ENCODE measurements around the gene CCDC73.
A peak's percentile ranks its signal among the peaks of the same experiment; 100 is the strongest.

The CCDC73 gene

DNA sequence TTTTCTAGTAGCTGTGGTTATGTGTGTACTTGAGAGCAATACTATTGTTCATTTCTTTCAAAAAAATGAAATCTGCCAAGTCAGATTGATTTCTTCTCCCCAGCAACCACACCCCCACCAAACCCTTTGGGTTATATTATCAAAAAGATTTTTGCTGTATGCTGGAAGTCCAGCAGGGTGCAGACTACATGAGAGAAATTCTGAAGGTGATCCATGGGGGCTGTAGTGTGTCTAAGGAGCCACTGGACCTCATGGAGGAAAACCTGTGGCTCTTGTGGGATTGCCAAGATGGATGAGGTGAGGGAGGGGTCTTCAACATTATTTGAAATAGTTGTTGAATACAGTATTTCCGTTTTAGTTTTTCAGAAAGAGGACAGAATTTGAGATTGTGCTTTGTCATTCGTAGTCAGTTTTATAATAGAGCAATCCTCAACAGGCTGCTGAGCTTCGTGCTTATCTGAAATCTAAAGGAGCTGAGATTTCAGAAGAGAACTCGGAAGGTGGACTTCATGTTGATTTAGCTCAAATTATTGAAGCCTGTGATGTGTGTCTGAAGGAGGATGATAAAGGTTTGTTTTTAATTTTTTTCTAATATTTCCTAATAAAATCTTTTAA, 207.8 kb downstream of the CCDC73 start:
- no peak for DNase-seq (ENCODE audit: low spot score)

- no peak for DNase-seq (ENCODE audit: low spot score)
Measured at GRCh38 chr11:32584921-32585320, 209.5 kb downstream of the CCDC73 start.

- peak; percentile 91 for DNase-seq (ENCODE audit: low spot score)
Measured at GRCh38 chr11:32583459-32584271, 210.8 kb downstream of the CCDC73 start, which contains the start of gene EIF3M. EIF3M (plus strand) TSS chr11:32583831; CDS start chr11:32583888, 57 bp downstream.

- no peak for DNase-seq (ENCODE audit: low spot score)
Measured at GRCh38 chr11:32581556-32581955, 212.9 kb downstream of the CCDC73 start.

- no peak for DNase-seq (ENCODE audit: low spot score)
Measured at GRCh38 chr11:32580967-32581366, 213.5 kb downstream of the CCDC73 start.

GRCh38 chr11:32576456-32576855, 218.0 kb downstream of the CCDC73 start:
- no peak for DNase-seq (ENCODE audit: low spot score)

DNA sequence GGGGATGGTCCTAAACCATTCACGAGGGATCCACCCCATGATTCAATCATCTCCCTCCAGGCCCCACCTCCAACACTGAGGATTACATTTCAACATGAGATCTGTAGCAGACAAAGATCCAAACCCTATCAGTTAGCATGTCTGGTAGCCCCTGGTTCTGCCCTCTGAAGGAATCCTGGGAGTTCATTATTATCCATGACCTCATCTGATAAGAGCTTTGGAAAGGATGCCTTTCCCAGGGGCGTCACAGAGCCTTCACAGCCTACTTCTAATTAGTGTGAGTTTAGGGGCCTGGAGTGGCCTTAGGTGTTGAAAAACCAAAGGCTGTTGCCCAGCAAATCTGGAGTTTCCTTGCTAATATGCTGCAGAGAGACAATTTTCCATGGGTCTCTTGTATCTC, 219.4 kb downstream of the CCDC73 start:
- DNase-seq (ENCODE audit: low spot score), result no peak

DNA sequence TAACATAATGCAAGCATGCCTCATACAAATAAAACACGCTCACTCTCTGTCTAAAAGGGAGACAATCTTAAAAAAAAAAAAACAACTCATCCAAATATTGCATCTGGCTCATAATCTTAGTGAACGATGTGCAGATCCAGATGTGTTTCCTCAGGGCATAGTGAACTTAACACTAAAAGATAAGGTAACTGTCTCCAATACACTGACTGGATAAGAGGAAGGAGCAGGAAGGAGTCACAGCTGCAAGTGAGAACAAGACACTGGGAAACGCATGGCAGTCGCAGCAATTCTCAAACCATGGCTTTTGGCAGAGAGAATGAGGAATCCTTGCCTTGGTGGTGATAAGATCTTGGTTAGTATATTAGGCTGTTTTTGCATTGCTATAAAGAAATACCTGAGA, 220.0 kb downstream of the CCDC73 start:
- no peak for DNase-seq (ENCODE audit: low spot score)

GRCh38 chr11:32573228-32573627, 221.2 kb downstream of the CCDC73 start:
- no peak for DNase-seq (ENCODE audit: low spot score)

GRCh38 chr11:32571039-32571438, 223.4 kb downstream of the CCDC73 start:
- no peak for DNase-seq (ENCODE audit: low spot score)

- DNase-seq (ENCODE audit: low spot score), result no peak
Measured at GRCh38 chr11:32569313-32569881, 225.1 kb downstream of the CCDC73 start.

GRCh38 chr11:32567154-32567553, 227.3 kb downstream of the CCDC73 start:
- DNase-seq (ENCODE audit: low spot score), result no peak

GRCh38 chr11:32566517-32566916, 227.9 kb downstream of the CCDC73 start:
- no peak for DNase-seq (ENCODE audit: low spot score)

DNA sequence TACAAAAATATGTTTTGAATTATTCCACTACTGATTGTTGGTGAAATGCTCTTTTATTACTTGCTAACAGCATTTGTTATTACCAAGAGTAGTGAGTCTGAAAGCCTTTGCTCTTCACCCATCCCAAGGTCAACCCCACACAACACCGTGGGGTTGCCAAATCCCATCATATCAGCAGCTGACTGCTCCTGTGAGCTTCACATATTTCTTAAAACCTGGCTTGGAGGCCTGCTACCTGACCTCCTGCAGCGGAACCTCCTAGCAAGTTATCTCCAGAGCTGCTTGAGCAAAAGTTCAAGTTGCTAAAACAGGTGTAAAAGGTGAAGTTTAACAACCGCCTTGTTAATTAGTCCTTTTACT, 230.9 kb downstream of the CCDC73 start:
- no peak for DNase-seq (ENCODE audit: low spot score)

DNA sequence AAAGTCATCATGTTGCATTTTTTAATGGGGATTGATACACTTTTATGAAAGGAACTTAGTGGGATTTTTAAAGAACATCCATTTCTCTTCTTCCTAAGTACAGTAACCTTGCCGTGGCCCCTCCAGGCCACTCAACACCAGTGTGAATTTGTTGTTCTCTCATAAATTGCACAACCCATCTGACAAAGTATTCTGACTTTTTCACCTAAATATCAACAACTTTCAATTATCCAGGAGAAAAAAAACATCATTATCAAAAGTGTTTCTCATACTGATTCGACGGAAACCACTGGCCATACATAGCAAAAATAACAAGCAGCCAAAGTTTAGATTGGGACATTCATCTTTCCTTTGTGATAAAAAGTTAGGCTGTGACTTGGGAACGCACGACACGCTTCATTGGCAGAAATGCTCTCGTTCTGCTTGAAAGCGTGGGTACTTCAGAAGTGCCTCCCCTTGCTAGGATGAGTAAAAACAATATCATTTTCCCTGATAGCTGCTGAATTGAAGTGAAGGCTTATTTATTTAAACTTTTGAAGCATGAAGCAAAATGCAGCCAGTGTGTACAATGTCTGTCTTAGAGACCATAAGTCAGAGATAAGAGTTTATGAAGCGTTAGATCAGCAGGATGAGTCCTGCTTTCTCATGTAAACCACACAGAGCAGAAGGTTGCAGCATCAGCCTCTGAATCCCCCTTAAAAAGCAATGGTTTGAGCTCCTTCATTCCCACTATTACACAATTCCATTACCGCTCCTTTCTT, 231.4 kb downstream of the CCDC73 start:
- no peak for DNase-seq (ENCODE audit: low spot score)

DNA sequence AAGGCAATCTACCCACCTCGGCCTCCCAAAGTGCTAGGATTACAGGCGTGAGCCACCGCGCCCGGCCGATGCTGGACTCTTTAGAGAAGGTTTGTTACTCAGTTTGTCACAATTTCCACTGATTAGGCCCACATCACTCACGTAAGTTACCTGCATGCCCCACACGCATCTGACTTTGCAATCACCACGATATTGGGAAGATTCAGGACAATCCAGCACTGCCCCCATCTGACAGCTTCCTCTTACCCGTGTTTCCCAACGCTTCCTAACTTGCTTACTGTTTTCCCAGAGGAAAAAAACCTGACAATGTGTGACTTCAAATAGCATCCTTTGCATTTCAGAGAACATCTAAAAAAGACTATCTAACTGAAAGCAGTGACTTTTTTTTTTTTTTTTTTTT, 232.6 kb downstream of the CCDC73 start:
- DNase-seq (ENCODE audit: low spot score), result no peak

- DNase-seq (ENCODE audit: low spot score), result no peak
Measured at GRCh38 chr11:32555895-32556294, 238.6 kb downstream of the CCDC73 start.

- DNase-seq (ENCODE audit: low spot score), result no peak
Measured at GRCh38 chr11:32555091-32555490, 239.4 kb downstream of the CCDC73 start.

Data from pons (tissue), 1 donor.